HG02885 (cell line): ENCODE measurements around the gene LONP1.

Source experiments
- ATAC-seq: cut with Tn5 transposase; IDR thresholded peaks from one replicate; pipeline ENCODE4 v1.9.1; 2021; ENCODE audit warnings: mild to moderate bottlenecking; ENCODE audit not compliant: unreplicated experiment, poor library complexity

The LONP1 gene

GRCh38 chr19:5681391-5682106 is 38.4 kb downstream of the LONP1 start:
- no peak for ATAC-seq

GRCh38 chr19:5680437-5681368 is 39.2 kb downstream of the LONP1 start, which contains the start of the genes HSD11B1L and MICOS13:
Gene HSD11B1L, plus strand, starts transcription at chr19:5681027. Its CDS starts 3,806 bp downstream, at chr19:5684833.
Gene MICOS13, minus strand, starts transcription at chr19:5680516. Its CDS starts 30 bp downstream, at chr19:5680486.
- ATAC-seq = peak; percentile 90

GRCh38 chr19:5680084-5680436 is 39.9 kb downstream of the LONP1 start:
- no peak for ATAC-seq

GRCh38 chr19:5679289-5680083 is 40.5 kb downstream of the LONP1 start:
- no peak for ATAC-seq

- no peak for ATAC-seq
These were observed 41.8 kb downstream of the LONP1 start for GRCh38 chr19:5678071-5678718.

- no peak for ATAC-seq
These were observed 42.4 kb downstream of the LONP1 start for GRCh38 chr19:5677580-5677979.

- ATAC-seq = no peak
These were observed 42.8 kb downstream of the LONP1 start for GRCh38 chr19:5677136-5677535.

- no peak for ATAC-seq
These were observed 43.2 kb downstream of the LONP1 start for GRCh38 chr19:5676772-5677105.

- ATAC-seq = no peak
These were observed 43.7 kb downstream of the LONP1 start for GRCh38 chr19:5676105-5676771.

GRCh38 chr19:5674714-5675113 is 45.2 kb downstream of the LONP1 start:
- no peak for ATAC-seq

GRCh38 chr19:5673752-5674151 is 46.2 kb downstream of the LONP1 start:
- no peak for ATAC-seq

GRCh38 chr19:5672708-5673459 is 47.1 kb downstream of the LONP1 start:
- ATAC-seq = no peak

GRCh38 chr19:5671600-5671999 is 48.3 kb downstream of the LONP1 start:
- no peak for ATAC-seq

GRCh38 chr19:5669212-5669611 is 50.7 kb downstream of the LONP1 start:
- no peak for ATAC-seq

GRCh38 chr19:5667751-5668271 is 52.1 kb downstream of the LONP1 start:
- no peak for ATAC-seq

- no peak for ATAC-seq
These were observed 52.9 kb downstream of the LONP1 start for GRCh38 chr19:5666921-5667610.

GRCh38 chr19:5665781-5666513 is 54.0 kb downstream of the LONP1 start:
- no peak for ATAC-seq
